Trophoblast cell (in vitro differentiated cells and primary cell): ENCODE results near the gene CST5.
"Not testable (repeated sequence)": the region's sequence is repeated elsewhere in the genome, so short reads cannot be mapped to it uniquely, and the experiment has no call there.

Experiments
- DNase-seq, 2 donors: peaks; one replicate each; pipeline ENCODE4 v3.0.0-alpha.2; 2016
- H2AFZ ChIP-seq: 2 replicates; pipeline ENCODE4 v1.6.1; 2013; ENCODE audit warnings: low read length, moderate library complexity, mild to moderate bottlenecking; ENCODE audit not compliant: insufficient read depth, poor library complexity
- H2AK5ac ChIP-seq: 2 replicates; pipeline ENCODE4 v1.6.1; 2013; ENCODE audit warnings: mild to moderate bottlenecking, low read length
- H2BK120ac ChIP-seq: 2 replicates; pipeline ENCODE4 v1.6.1; 2013; ENCODE audit warnings: low read length, mild to moderate bottlenecking, moderate library complexity; ENCODE audit not compliant: insufficient read depth, poor library complexity
- H2BK12ac ChIP-seq: 2 replicates; pipeline ENCODE4 v1.6.1; 2013; ENCODE audit warnings: mild to moderate bottlenecking, low read length, moderate library complexity
- H2BK5ac ChIP-seq: 2 replicates; pipeline ENCODE4 v1.6.1; 2013; ENCODE audit warnings: low read length, low read depth, moderate library complexity, mild to moderate bottlenecking; ENCODE audit not compliant: poor library complexity
- H3K14ac ChIP-seq: 2 replicates; pipeline ENCODE4 v1.6.1; 2013; ENCODE audit warnings: mild to moderate bottlenecking, low read length
- H3K18ac ChIP-seq: 2 replicates; pipeline ENCODE4 v1.6.1; 2013; ENCODE audit warnings: mild to moderate bottlenecking, low read length
- H3K23ac ChIP-seq: 2 replicates; pipeline ENCODE4 v1.6.1; 2013; ENCODE audit warnings: low read length
- H3K27ac ChIP-seq: 2 replicates; pipeline ENCODE4 v1.5.1; 2013; ENCODE audit warnings: low read depth, mild to moderate bottlenecking, inconsistent platforms, low read length, moderate library complexity
- H3K27me3 ChIP-seq: 2 replicates; pipeline ENCODE4 v1.6.1; 2013; ENCODE audit warnings: inconsistent platforms, mild to moderate bottlenecking, low read length, moderate library complexity; ENCODE audit not compliant: insufficient read depth
- H3K36me3 ChIP-seq, 2 experiments: 1 replicate in 1 of 2; 2 replicates in 1 of 2; pipeline ENCODE4 v1.6.1; 2013; ENCODE audit warnings: low read length in 2 of 2, mild to moderate bottlenecking in 2 of 2, moderate library complexity in 1 of 2; ENCODE audit not compliant: insufficient read depth in 2 of 2, control insufficient read depth in 1 of 2
- H3K4ac ChIP-seq: 2 replicates; pipeline ENCODE4 v1.6.1; 2013; ENCODE audit warnings: low read depth, mild to moderate bottlenecking, low read length, moderate library complexity
- H3K4me1 ChIP-seq, 2 experiments: 1 replicate in 1 of 2; 2 replicates in 1 of 2; pipeline ENCODE4 v1.6.1; 2013; ENCODE audit warnings: low read length in 2 of 2, mild to moderate bottlenecking in 2 of 2, moderate library complexity in 1 of 2; ENCODE audit not compliant: insufficient read depth in 2 of 2, control insufficient read depth in 1 of 2
- H3K4me2 ChIP-seq: 2 replicates; pipeline ENCODE4 v1.6.1; 2013; ENCODE audit warnings: inconsistent platforms, mild to moderate bottlenecking, low read length, moderate library complexity
- H3K4me3 ChIP-seq: 2 replicates; pipeline ENCODE4 v1.5.1; 2013; ENCODE audit warnings: mild to moderate bottlenecking, low read depth, low read length, inconsistent platforms
- H3K79me1 ChIP-seq: one replicate; pipeline ENCODE4 v1.6.1; 2013; ENCODE audit warnings: low read length
- H3K79me2 ChIP-seq: 2 replicates; pipeline ENCODE4 v1.6.1; 2013; ENCODE audit warnings: low read length, mild to moderate bottlenecking; ENCODE audit not compliant: control insufficient read depth, insufficient read depth, poor library complexity
- H3K9ac ChIP-seq: 2 replicates; pipeline ENCODE4 v1.6.1; 2013; ENCODE audit warnings: mild to moderate bottlenecking, low read length
- H3K9me3 ChIP-seq: 2 replicates; pipeline ENCODE4 v1.6.1; 2013; ENCODE audit warnings: low read depth, mild to moderate bottlenecking, control low read depth, inconsistent platforms, low read length; ENCODE audit not compliant: insufficient read depth
- H4K12ac ChIP-seq: 2 replicates; pipeline ENCODE4 v1.6.1; 2013; ENCODE audit warnings: low read depth, mild to moderate bottlenecking, low read length, moderate library complexity
- H4K8ac ChIP-seq: 2 replicates; pipeline ENCODE4 v1.6.1; 2013; ENCODE audit warnings: low read depth, mild to moderate bottlenecking, low read length, moderate library complexity
- H4K91ac ChIP-seq: one replicate; pipeline ENCODE4 v1.6.1; 2013; ENCODE audit warnings: low read depth, mild to moderate bottlenecking, low read length, moderate library complexity
- WGBS: extraction: QIAGEN DNeasy Blood & Tissue Kit; methylation state at CpG from one replicate; pipeline ENCODE4 v1.1.7; 2013; ENCODE audit warnings: missing lambda C conversion rate; ENCODE audit not compliant: insufficient read length, insufficient coverage; ENCODE audit errors: extremely low coverage; 5-methylcytosine and 5-hydroxymethylcytosine counted together

The CST5 gene

GRCh38 chr20:23868321-23868720 lies 11.2 kb downstream of the CST5 start:
- Histone ChIP-seq H3K4ac (no peak overlapping the region), H4K12ac (no peak overlapping the region), H3K4me3 (no peak overlapping the region), H2AK5ac (no peak overlapping the region), H2BK120ac (no peak overlapping the region), H3K4me2 (no peak overlapping the region), H3K9ac (no peak overlapping the region), H2AFZ (no peak overlapping the region), H3K18ac (no peak overlapping the region), H3K4me1 (no peaks in the 10 kb centered on the region), H3K79me1 (no peaks in the 10 kb centered on the region), H3K27ac (no peak overlapping the region), H3K36me3 (no peaks in the 10 kb centered on the region), H4K91ac (no peak overlapping the region), H3K23ac (no peak overlapping the region), H2BK5ac (no peak overlapping the region), H3K14ac (no peak overlapping the region), H3K9me3 (no peaks in the 10 kb centered on the region), H4K8ac (no peak overlapping the region), H3K79me2 (no peaks in the 10 kb centered on the region), H2BK12ac (no peak overlapping the region), H3K27me3 (no peaks in the 10 kb centered on the region)
- no CpG with 5 or more reads among the region's 5 CpGs for WGBS
- DNase-seq = no peak

GRCh38 chr20:23867152-23867776 lies 12.3 kb downstream of the CST5 start:
- WGBS = no CpG with 5 or more reads among the region's 9 CpGs
- no peaks in the 10 kb centered on the region for H3K79me1 ChIP-seq
- no peak overlapping the region for H4K91ac ChIP-seq
- H3K4me2 ChIP-seq = no peak overlapping the region
- H3K4ac ChIP-seq = no peak overlapping the region
- H2AK5ac ChIP-seq = no peak overlapping the region
- no peak overlapping the region for H3K14ac ChIP-seq
- H4K12ac ChIP-seq = no peak overlapping the region
- H3K23ac ChIP-seq = no peak overlapping the region
- no peaks in the 10 kb centered on the region for H3K9me3 ChIP-seq
- no peaks in the 10 kb centered on the region for H3K4me1 ChIP-seq
- H3K27ac ChIP-seq = no peak overlapping the region
- H4K8ac ChIP-seq = no peak overlapping the region
- no peaks in the 10 kb centered on the region for H3K79me2 ChIP-seq
- H2BK12ac ChIP-seq = no peak overlapping the region
- no peak overlapping the region for H3K4me3 ChIP-seq
- no peak overlapping the region for H3K18ac ChIP-seq
- no peaks in the 10 kb centered on the region for H3K36me3 ChIP-seq
- H2BK5ac ChIP-seq = no peak overlapping the region
- H2BK120ac ChIP-seq = no peak overlapping the region
- H2AFZ ChIP-seq = no peak overlapping the region
- H3K27me3 ChIP-seq = no peaks in the 10 kb centered on the region
- no peak overlapping the region for H3K9ac ChIP-seq
- DNase-seq = no peak

- H3K79me2 ChIP-seq, H2BK5ac ChIP-seq, H2AK5ac ChIP-seq, H3K36me3 ChIP-seq, H3K18ac ChIP-seq, H3K4me2 ChIP-seq, H2AFZ ChIP-seq, H3K27me3 ChIP-seq, H4K12ac ChIP-seq, H2BK12ac ChIP-seq, H3K4ac ChIP-seq, H4K91ac ChIP-seq, H3K9ac ChIP-seq, H3K9me3 ChIP-seq, H4K8ac ChIP-seq, H2BK120ac ChIP-seq, H3K14ac ChIP-seq, H3K4me3 ChIP-seq, H3K4me1 ChIP-seq, H3K27ac ChIP-seq, H3K23ac ChIP-seq, DNase-seq, H3K79me1 ChIP-seq: not testable (repeated sequence)
- no CpG with 5 or more reads among the region's 10 CpGs for WGBS
Observed at GRCh38 chr20:23860771-23861170, 18.8 kb downstream of the CST5 start.

- WGBS = no CpG with 5 or more reads among the region's 9 CpGs
- Histone ChIP-seq H3K27ac (no peak overlapping the region), H2AK5ac (no peak overlapping the region), H4K8ac (no peak overlapping the region), H3K23ac (no peak overlapping the region), H3K27me3 (no peaks in the 10 kb centered on the region), H4K91ac (no peak overlapping the region), H3K4me1 (no peaks in the 10 kb centered on the region), H3K4me2 (no peak overlapping the region), H4K12ac (no peak overlapping the region), H2BK5ac (no peak overlapping the region), H2BK12ac (no peak overlapping the region), H3K14ac (no peak overlapping the region), H3K9me3 (peaks cover 3% of the 10 kb centered on the region), H2BK120ac (no peak overlapping the region), H3K79me2 (no peaks in the 10 kb centered on the region), H3K36me3 (no peaks in the 10 kb centered on the region), H3K9ac (no peak overlapping the region), H3K79me1 (no peaks in the 10 kb centered on the region), H3K4ac (no peak overlapping the region), H2AFZ (no peak overlapping the region), H3K4me3 (no peak overlapping the region), H3K18ac (no peak overlapping the region)
- no peak for DNase-seq
Observed at GRCh38 chr20:23857962-23858595, 21.5 kb downstream of the CST5 start.
